H1 (cell line): ENCODE results near the gene KLHDC8A. TPM values are rescaled to one million over a fixed set of nuclear protein-coding genes. Genes with fewer than 3 reads are reported as not detected.
A peak's percentile ranks its signal among the peaks of the same experiment; 100 is the strongest.

Experiments used
- CTCF ChIA-PET: fragments of 300-600 bp; sonication (Branson Sonifier 250); formaldehyde crosslinking; loops from one replicate; lab custom pipeline; 2021; ENCODE audit not compliant: partially characterized antibody; lab: Charles Lee
- POLR2A ChIA-PET: fragments of 300-600 bp; sonication (Branson Sonifier 250); formaldehyde crosslinking; loops from one replicate; lab custom pipeline; 2021; ENCODE audit warnings: inconsistent platforms; ENCODE audit not compliant: partially characterized antibody; lab: Charles Lee
- DNase-seq, 2 experiments: peaks; one replicate each; pipeline versions ENCODE4 v3.0.0 to v3.0.0-alpha.2; 2010 to 2022; ENCODE audit warnings: low spot score in 2 of 2, low read depth in 1 of 2, mixed read lengths in 1 of 2
- FAIRE-seq: peaks from 2 replicates; lab custom pipeline; 2011; peaks lifted over from hg19 to GRCh38; lab: Jason Lieb, UNC
- H2AFZ ChIP-seq: 2 replicates; pipeline ENCODE4 v1.8.1; 2012; ENCODE audit warnings: low read length, inconsistent platforms
- H2AK5ac ChIP-seq: 2 replicates; pipeline ENCODE4 v1.6.1; 2013; ENCODE audit warnings: low read depth, low read length
- H2BK120ac ChIP-seq: replicated peaks from 2 replicates; pipeline ENCODE3; 2013; ENCODE audit warnings: low read depth, low read length, inconsistent platforms
- H2BK12ac ChIP-seq: 2 replicates; pipeline ENCODE4 v1.6.1; 2013; ENCODE audit warnings: low read depth, low read length
- H2BK15ac ChIP-seq: 2 replicates; pipeline ENCODE4 v1.6.1; 2013; ENCODE audit warnings: low read length
- H2BK20ac ChIP-seq: 2 replicates; pipeline ENCODE4 v1.6.1; 2013; ENCODE audit warnings: low read length
- H2BK5ac ChIP-seq: 2 replicates; pipeline ENCODE4 v1.6.1; 2013; ENCODE audit warnings: low read depth, low read length
- H3K14ac ChIP-seq: 2 replicates; pipeline ENCODE4 v1.6.1; 2013; ENCODE audit warnings: inconsistent platforms; ENCODE audit not compliant: insufficient read length
- H3K18ac ChIP-seq: 2 replicates; pipeline ENCODE4 v1.6.1; 2013; ENCODE audit warnings: low read length; ENCODE audit errors: extremely low read depth
- H3K23ac ChIP-seq: 2 replicates; pipeline ENCODE4 v1.6.1; 2013; ENCODE audit warnings: inconsistent platforms; ENCODE audit not compliant: insufficient read length
- H3K23me2 ChIP-seq: 2 replicates; pipeline ENCODE4 v1.6.1; 2013; ENCODE audit warnings: low read depth, low read length
- H3K27ac ChIP-seq: 2 replicates; pipeline ENCODE4 v1.6.1; 2011; ENCODE audit warnings: low read depth, low read length, inconsistent platforms
- H3K27me3 ChIP-seq, 4 experiments: replicated peaks in 1 of 4; 1 replicate in 1 of 4; 2 replicates in 3 of 4; pipeline versions ENCODE4 v1.6.1 to v1.8.1; 2011 to 2013; ENCODE audit warnings: low read length in 3 of 4, mild to moderate bottlenecking in 3 of 4, inconsistent platforms in 2 of 4, mixed read lengths in 2 of 4, moderate library complexity in 1 of 4; ENCODE audit not compliant: control insufficient read depth in 3 of 4, insufficient read depth in 3 of 4; ENCODE audit errors: extremely low read depth in 1 of 4
- H3K36me3 ChIP-seq, 4 experiments: 2 replicates each; pipeline versions ENCODE4 v1.6.1 to v1.8.1; 2011 to 2013; ENCODE audit warnings: mild to moderate bottlenecking in 4 of 4, low read length in 3 of 4, moderate library complexity in 2 of 4, control low read depth in 1 of 4, inconsistent platforms in 1 of 4; ENCODE audit not compliant: insufficient read depth in 4 of 4, control insufficient read depth in 2 of 4
- H3K4ac ChIP-seq: replicated peaks from 2 replicates; pipeline ENCODE3; 2013; ENCODE audit warnings: low read length, low read depth, mixed read lengths, inconsistent platforms; ENCODE audit not compliant: insufficient read length
- H3K4me1 ChIP-seq, 4 experiments: replicated peaks in 1 of 4; 1 replicate in 1 of 4; 2 replicates in 3 of 4; pipeline versions ENCODE4 v1.6.1 to v1.8.1; 2011 to 2013; ENCODE audit warnings: low read length in 3 of 4, inconsistent platforms in 2 of 4, mixed read lengths in 1 of 4; ENCODE audit not compliant: insufficient read depth in 4 of 4, control insufficient read depth in 3 of 4
- H3K4me2 ChIP-seq, 2 experiments: 2 replicates each; pipeline versions ENCODE4 v1.6.1 to v1.8.1; 2011 to 2013; ENCODE audit warnings: low read depth in 2 of 2, low read length in 2 of 2, control low read depth in 1 of 2, inconsistent platforms in 1 of 2, mild to moderate bottlenecking in 1 of 2; ENCODE audit not compliant: insufficient read depth in 1 of 2
- H3K4me3 ChIP-seq, 4 experiments: fragments of 200-600, 300-600 bp in 1 of 4; sonication (generic), shearing (Covaris generic), sonication (Bioruptor Twin) in 1 of 4; 2 replicates each; pipeline versions ENCODE4 v1.5.1 to v1.8.1; 2011 to 2016; ENCODE audit warnings: low read length in 4 of 4, low read depth in 3 of 4, control low read depth in 2 of 4, inconsistent platforms in 2 of 4, mild to moderate bottlenecking in 2 of 4, mixed read lengths in 1 of 4, moderate library complexity in 1 of 4; ENCODE audit not compliant: insufficient read depth in 2 of 4; ENCODE audit errors: extremely low read depth in 1 of 4
- H3K56ac ChIP-seq: replicated peaks from 2 replicates; pipeline ENCODE3; 2013; ENCODE audit warnings: low read depth, mild to moderate bottlenecking, mixed read lengths, low read length, inconsistent platforms; ENCODE audit not compliant: insufficient read length
- H3K79me1 ChIP-seq: 2 replicates; pipeline ENCODE4 v1.6.1; 2013; ENCODE audit warnings: low read depth, low read length, control low read depth
- H3K79me2 ChIP-seq, 2 experiments: 2 replicates each; pipeline versions ENCODE4 v1.6.1 to v1.8.1; 2012 to 2013; ENCODE audit warnings: low read length in 2 of 2, mild to moderate bottlenecking in 2 of 2, inconsistent platforms in 1 of 2; ENCODE audit not compliant: insufficient read depth in 2 of 2, control insufficient read depth in 1 of 2
- H3K9ac ChIP-seq, 4 experiments: replicated peaks in 1 of 4; 1 replicate in 1 of 4; 2 replicates in 3 of 4; pipeline versions ENCODE4 v1.6.1 to v1.8.1; 2011 to 2013; ENCODE audit warnings: low read depth in 3 of 4, low read length in 3 of 4, control low read depth in 2 of 4, mild to moderate bottlenecking in 2 of 4, moderate library complexity in 2 of 4, inconsistent platforms in 1 of 4; ENCODE audit errors: extremely low read depth in 1 of 4
- H3K9me3 ChIP-seq, 2 experiments: 2 replicates each; pipeline versions ENCODE4 v1.6.1 to v1.8.1; 2012 to 2013; ENCODE audit warnings: mild to moderate bottlenecking in 2 of 2, moderate library complexity in 2 of 2, control low read depth in 1 of 2, inconsistent platforms in 1 of 2, low read depth in 1 of 2, low read length in 1 of 2, mixed read lengths in 1 of 2; ENCODE audit not compliant: insufficient read depth in 2 of 2
- H4K20me1 ChIP-seq, 2 experiments: replicated peaks in 1 of 2; 2 replicates each; pipeline versions ENCODE3 to v1.8.1; 2011 to 2013; ENCODE audit warnings: inconsistent platforms in 2 of 2, low read length in 2 of 2, mild to moderate bottlenecking in 1 of 2; ENCODE audit not compliant: insufficient read depth in 2 of 2, control insufficient read depth in 1 of 2
- H4K5ac ChIP-seq: 2 replicates; pipeline ENCODE4 v1.6.1; 2013; ENCODE audit warnings: low read length, low read depth, mixed read lengths, inconsistent platforms; ENCODE audit not compliant: insufficient read length
- H4K8ac ChIP-seq: 2 replicates; pipeline ENCODE4 v1.8.0; 2013; ENCODE audit warnings: mild to moderate bottlenecking, moderate library complexity, low read length, inconsistent platforms; ENCODE audit not compliant: insufficient read depth; ENCODE audit errors: extremely low read depth
- H4K91ac ChIP-seq: replicated peaks from 2 replicates; pipeline ENCODE3; 2013; ENCODE audit warnings: low read length, mixed read lengths, inconsistent platforms; ENCODE audit not compliant: insufficient read length
- BACH1 ChIP-seq: IDR thresholded peaks from 2 replicates; pipeline ENCODE4 v1.6.1; 2012; ENCODE audit warnings: low read length, improper control_type of control experiment
- EZH2 ChIP-seq: fragments of 200-600 bp; sonication (generic); IDR thresholded peaks from 2 replicates; pipeline ENCODE4 v1.7.1; 2012; ENCODE audit warnings: low read depth, mild to moderate bottlenecking, moderate library complexity, low read length, inconsistent platforms; ENCODE audit not compliant: severe bottlenecking
- GTF2F1 ChIP-seq: IDR thresholded peaks from 2 replicates; pipeline ENCODE4 v1.6.1; 2012; ENCODE audit warnings: low read depth, low read length, improper control_type of control experiment, borderline replicate concordance
- MAX ChIP-seq: IDR thresholded peaks from 2 replicates; pipeline ENCODE4 v1.6.1; 2012; ENCODE audit warnings: inconsistent platforms
- NANOG ChIP-seq: IDR thresholded peaks from 2 replicates; pipeline ENCODE4 v1.6.1; 2011; ENCODE audit warnings: low read length, low read depth, mild to moderate bottlenecking, inconsistent platforms; ENCODE audit not compliant: insufficient read depth, poor library complexity, severe bottlenecking
- RXRA ChIP-seq: IDR thresholded peaks from 2 replicates; pipeline ENCODE4 v1.6.1; 2011; ENCODE audit warnings: low read depth, mild to moderate bottlenecking, low read length, moderate library complexity; ENCODE audit not compliant: insufficient read depth
- SAP30 ChIP-seq: fragments of 300-600 bp; sonication (generic); IDR thresholded peaks from 2 replicates; pipeline ENCODE4 v1.7.1; 2012; ENCODE audit warnings: low read length, moderate library complexity, mild to moderate bottlenecking, inconsistent platforms; ENCODE audit not compliant: insufficient read depth, insufficient replicate concordance
- SIX5 ChIP-seq: IDR thresholded peaks from 2 replicates; pipeline ENCODE4 v1.6.1; 2011; ENCODE audit warnings: mild to moderate bottlenecking, low read depth, low read length
- SP1 ChIP-seq: IDR thresholded peaks from 2 replicates; pipeline ENCODE4 v1.6.1; 2011; ENCODE audit warnings: low read depth, low read length
- WGBS, 2 experiments: shearing (Covaris generic) in 1 of 2; methylation state at CpG; one replicate each; pipeline versions ENCODE4 v1.1.6 to v1.1.7; 2013 to 2015; ENCODE audit warnings: low lambda C conversion rate in 2 of 2, mixed read lengths in 2 of 2, inconsistent platforms in 1 of 2, low coverage in 1 of 2, missing lambda C conversion rate in 1 of 2; ENCODE audit not compliant: insufficient replicate concordance in 2 of 2, insufficient coverage in 1 of 2, insufficient read length in 1 of 2; ENCODE audit errors: extremely low coverage in 1 of 2, missing lambda C conversion rate in 1 of 2; 5-methylcytosine and 5-hydroxymethylcytosine counted together
- polyA plus RNA-seq, 7 experiments: library from polyadenylated mRNA; depleted of rRNA in 3 of 7; stranded (reverse) in 5 of 7; unstranded in 2 of 7; fragments of >200 nt in 5 of 7; fragments of 200-250 nt in 2 of 7; gene quantifications; 1 replicate in 5 of 7; 2 replicates in 1 of 7; 4 replicates in 1 of 7; pipeline versions ENCODE4 v1.2.1 to v1.2.3, GENCODE V29; 2011 to 2013; ENCODE audit warnings: missing spikeins in 2 of 7, mixed read lengths in 2 of 7
- total RNA-seq: library from RNA; stranded (reverse); fragmentation: NEBNext Ultra II Directional; extraction: Animal tissue kit (Norgen Biotek cat#: 25700); gene quantifications from 2 replicates; pipeline ENCODE4 v1.2.1, GENCODE V29; 2021
- TF ChIP-seq, protein P1 (sequence below): IDR thresholded peaks from 2 replicates; pipeline ENCODE4 v1.6.1; 2012; ENCODE audit warnings: inconsistent platforms

Gene KLHDC8A
- total and polyA plus RNA-seq, 2 of the 8 experiments (the other 6 are each of a cell fraction or from before 2014, with no cell fraction given): 1.9 to 3.4 TPM

- WGBS, 2 experiments: 1% methylated on average over 14 of the region's 14 CpGs; no CpG with 5 or more reads in 1 of the 2 experiments
- peak; percentile 45; the same call in 1 of the 2 replicates for TF ChIP-seq BACH1
- TF ChIP-seq SP1: peak; percentile 95
- peak; percentile 81 for TF ChIP-seq MAX
- TF ChIP-seq RXRA: peak; percentile 84; the same call in 1 of the 2 replicates
- peak; percentile 66 for TF ChIP-seq NANOG
- no peak for TF ChIP-seq SAP30
- no peak; the same call in 1 of the 2 replicates for TF ChIP-seq GTF2F1
- TF ChIP-seq, protein P1, sequence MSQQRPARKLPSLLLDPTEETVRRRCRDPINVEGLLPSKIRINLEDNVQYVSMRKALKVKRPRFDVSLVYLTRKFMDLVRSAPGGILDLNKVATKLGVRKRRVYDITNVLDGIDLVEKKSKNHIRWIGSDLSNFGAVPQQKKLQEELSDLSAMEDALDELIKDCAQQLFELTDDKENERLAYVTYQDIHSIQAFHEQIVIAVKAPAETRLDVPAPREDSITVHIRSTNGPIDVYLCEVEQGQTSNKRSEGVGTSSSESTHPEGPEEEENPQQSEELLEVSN: peak; percentile 70; the same call in 1 of the 2 replicates
- no peak for TF ChIP-seq SIX5
- no peak for TF ChIP-seq EZH2
Measured at GRCh38 chr1:205301205-205301821, 55.4 kb downstream of the KLHDC8A start.

More at GRCh38 chr1:205301205-205301821, 55.4 kb downstream of the KLHDC8A start:
- H3K4ac ChIP-seq: peak overlapping the region; percentile 99
- peaks cover 0 to 6% of the 10 kb centered on the region in 2 experiments; a peak in 1 of 4 replicates for H3K79me2 ChIP-seq
- H3K36me3 ChIP-seq: peaks cover 14 to 44% (median 28%) of the 10 kb centered on the region in 4 experiments
- H3K14ac ChIP-seq: no peak overlapping the region
- peaks cover 2% of the 10 kb centered on the region for H3K23me2 ChIP-seq
- no peaks in the 10 kb centered on the region; a peak in 1 of 7 replicates for H3K27me3 ChIP-seq
- peak overlapping the region; percentile 100; the same call in 1 of the 2 replicates for H4K8ac ChIP-seq
- H3K79me1 ChIP-seq: no peaks in the 10 kb centered on the region
- H2BK5ac ChIP-seq: peak overlapping the region; percentile 100
- peak overlapping the region; percentile 98 for H3K27ac ChIP-seq
- peak overlapping the region; percentile 100 for H2AK5ac ChIP-seq
- H3K4me2 ChIP-seq: peak overlapping the region; percentile 69 to 82
- H3K4me1 ChIP-seq: peaks cover 21 to 38% (median 31%) of the 10 kb centered on the region in 4 experiments
- H4K5ac ChIP-seq: peak overlapping the region; percentile 96
- H3K23ac ChIP-seq: no peak overlapping the region
- H2BK12ac ChIP-seq: peak overlapping the region; percentile 100
- peak; percentile 87 for FAIRE-seq
- ChIA-PET CTCF (interaction anchor here (1.6 to 67.1 kb wide), 3 partner anchors 18 to 36 kb away, joined by 4 to 2424 read pairs (median 313); partner anchors contain the start of gene NUAK2), POLR2A (interaction anchor here (0.6 to 8.8 kb wide), 27 partner anchors 7 to 382 kb away, joined by 3 to 134 read pairs (median 4); partner anchors contain the start of genes BLACAT1, NUAK2 and TMCC2)
- H3K9ac ChIP-seq: peak overlapping the region in 3 of 4 experiments; percentile 84 to 92 (median 91); a peak in 6 of 7 replicates
- peak overlapping the region; percentile 97 for H2BK120ac ChIP-seq
- H2BK15ac ChIP-seq: peak overlapping the region; percentile 95; the same call in 1 of the 2 replicates
- H2BK20ac ChIP-seq: peak overlapping the region; percentile 100
- H4K20me1 ChIP-seq: no peaks in the 10 kb centered on the region
- peak overlapping the region; percentile 83 for H3K56ac ChIP-seq
- peak overlapping the region; percentile 100 for H4K91ac ChIP-seq
- H3K18ac ChIP-seq: peak overlapping the region; percentile 100
- peak overlapping the region in 3 of 4 experiments; percentile 27 to 43 (median 34); a peak in 3 of 8 replicates for H3K4me3 ChIP-seq
- no peak overlapping the region for H2AFZ ChIP-seq
- peak; percentile 94 to 99 for DNase-seq
- no peaks in the 10 kb centered on the region for H3K9me3 ChIP-seq
